ENCODE results near the gene CPXM1. TPM values are rescaled to one million over a fixed set of nuclear protein-coding genes. Genes with fewer than 3 reads are reported as not detected.
A peak's percentile ranks its signal among the peaks of the same experiment; 100 is the strongest.

CPXM1 gene
- polyA plus RNA-seq, 1 donor, result 28.6 TPM

GRCh38 chr20:2756056-2756611 is 44.3 kb downstream of the CPXM1 start:
- Histone ChIP-seq H3K4me3 (ENCODE audit: low read length) (no peak overlapping the region), H3K4me1 (ENCODE audit: control insufficient read depth, insufficient read depth, low read length) (peaks cover 13% of the 10 kb centered on the region), H3K36me3 (ENCODE audit: control insufficient read depth, insufficient read depth, low read length) (no peaks in the 10 kb centered on the region), H3K27me3 (ENCODE audit: control insufficient read depth, insufficient read depth, low read length) (peaks cover 46% of the 10 kb centered on the region), H3K9me3 (ENCODE audit: control insufficient read depth, low read depth, low read length) (no peaks in the 10 kb centered on the region), H3K27ac (ENCODE audit: low read length) (no peak overlapping the region)
- no CpG with 5 or more reads among the region's 5 CpGs for WGBS (ENCODE audit: insufficient coverage, low lambda C conversion rate)
- DNase-seq, result no peak

- no peaks in the 10 kb centered on the region for H3K36me3 ChIP-seq (ENCODE audit: control insufficient read depth, insufficient read depth, low read length)
- H3K4me1 ChIP-seq (ENCODE audit: control insufficient read depth, insufficient read depth, low read length), result peaks cover 13% of the 10 kb centered on the region
- peaks cover 52% of the 10 kb centered on the region for H3K27me3 ChIP-seq (ENCODE audit: control insufficient read depth, insufficient read depth, low read length)
- no CpG with 5 or more reads among the region's 18 CpGs for WGBS (ENCODE audit: insufficient coverage, low lambda C conversion rate)
- H3K4me3 ChIP-seq (ENCODE audit: low read length), result no peak overlapping the region
- H3K27ac ChIP-seq (ENCODE audit: low read length), result no peak overlapping the region
- no peak for DNase-seq
- H3K9me3 ChIP-seq (ENCODE audit: control insufficient read depth, low read depth, low read length), result no peaks in the 10 kb centered on the region
These were observed 44.9 kb downstream of the CPXM1 start for GRCh38 chr20:2755451-2756055.

- H3K36me3 ChIP-seq (ENCODE audit: control insufficient read depth, insufficient read depth, low read length), result no peaks in the 10 kb centered on the region
- H3K27me3 ChIP-seq (ENCODE audit: control insufficient read depth, insufficient read depth, low read length), result peaks cover 63% of the 10 kb centered on the region
- DNase-seq, result no peak
- no peak overlapping the region for H3K4me3 ChIP-seq (ENCODE audit: low read length)
- WGBS (ENCODE audit: insufficient coverage, low lambda C conversion rate), result no CpG with 5 or more reads among the region's 2 CpGs
- no peak overlapping the region for H3K27ac ChIP-seq (ENCODE audit: low read length)
- H3K9me3 ChIP-seq (ENCODE audit: control insufficient read depth, low read depth, low read length), result no peaks in the 10 kb centered on the region
- peaks cover 16% of the 10 kb centered on the region for H3K4me1 ChIP-seq (ENCODE audit: control insufficient read depth, insufficient read depth, low read length)
These were observed 46.0 kb downstream of the CPXM1 start for GRCh38 chr20:2754424-2754823.

GRCh38 chr20:2753461-2754040 is 46.9 kb downstream of the CPXM1 start:
- Histone ChIP-seq H3K27ac (ENCODE audit: low read length) (no peak overlapping the region), H3K27me3 (ENCODE audit: control insufficient read depth, insufficient read depth, low read length) (peaks cover 72% of the 10 kb centered on the region), H3K4me1 (ENCODE audit: control insufficient read depth, insufficient read depth, low read length) (peaks cover 16% of the 10 kb centered on the region), H3K9me3 (ENCODE audit: control insufficient read depth, low read depth, low read length) (no peaks in the 10 kb centered on the region), H3K4me3 (ENCODE audit: low read length) (no peak overlapping the region), H3K36me3 (ENCODE audit: control insufficient read depth, insufficient read depth, low read length) (no peaks in the 10 kb centered on the region)
- no peak for DNase-seq
- WGBS (ENCODE audit: insufficient coverage, low lambda C conversion rate), result no CpG with 5 or more reads among the region's 6 CpGs

GRCh38 chr20:2752567-2753460 is 47.6 kb downstream of the CPXM1 start:
- H3K27ac ChIP-seq (ENCODE audit: low read length), result no peak overlapping the region
- H3K9me3 ChIP-seq (ENCODE audit: control insufficient read depth, low read depth, low read length), result no peaks in the 10 kb centered on the region
- no CpG with 5 or more reads among the region's 47 CpGs for WGBS (ENCODE audit: insufficient coverage, low lambda C conversion rate)
- H3K4me1 ChIP-seq (ENCODE audit: control insufficient read depth, insufficient read depth, low read length), result peaks cover 16% of the 10 kb centered on the region
- DNase-seq, result peak in 1 of 2 donors; percentile 23
- peak overlapping the region; percentile 16 for H3K4me3 ChIP-seq (ENCODE audit: low read length)
- peaks cover 79% of the 10 kb centered on the region for H3K27me3 ChIP-seq (ENCODE audit: control insufficient read depth, insufficient read depth, low read length)
- H3K36me3 ChIP-seq (ENCODE audit: control insufficient read depth, insufficient read depth, low read length), result no peaks in the 10 kb centered on the region

- WGBS (ENCODE audit: insufficient coverage, low lambda C conversion rate), result no CpG with 5 or more reads among the region's 93 CpGs
- Histone ChIP-seq H3K27me3 (ENCODE audit: control insufficient read depth, insufficient read depth, low read length) (peaks cover 87% of the 10 kb centered on the region), H3K4me1 (ENCODE audit: control insufficient read depth, insufficient read depth, low read length) (peaks cover 16% of the 10 kb centered on the region), H3K27ac (ENCODE audit: low read length) (no peak overlapping the region), H3K4me3 (ENCODE audit: low read length) (peak overlapping the region; percentile 16), H3K9me3 (ENCODE audit: control insufficient read depth, low read depth, low read length) (no peaks in the 10 kb centered on the region), H3K36me3 (ENCODE audit: control insufficient read depth, insufficient read depth, low read length) (no peaks in the 10 kb centered on the region)
- peak in 1 of 2 donors; percentile 37 for DNase-seq
These were observed 48.4 kb downstream of the CPXM1 start for GRCh38 chr20:2751878-2752566.

GRCh38 chr20:2751347-2751877 is 49.0 kb downstream of the CPXM1 start:
- WGBS (ENCODE audit: insufficient coverage, low lambda C conversion rate), result no CpG with 5 or more reads among the region's 26 CpGs
- H3K9me3 ChIP-seq (ENCODE audit: control insufficient read depth, low read depth, low read length), result no peaks in the 10 kb centered on the region
- no peak overlapping the region for H3K27ac ChIP-seq (ENCODE audit: low read length)
- peak in 1 of 2 donors; percentile 22 for DNase-seq
- H3K4me1 ChIP-seq (ENCODE audit: control insufficient read depth, insufficient read depth, low read length), result peaks cover 16% of the 10 kb centered on the region
- peaks cover 87% of the 10 kb centered on the region for H3K27me3 ChIP-seq (ENCODE audit: control insufficient read depth, insufficient read depth, low read length)
- no peaks in the 10 kb centered on the region for H3K36me3 ChIP-seq (ENCODE audit: control insufficient read depth, insufficient read depth, low read length)
- H3K4me3 ChIP-seq (ENCODE audit: low read length), result no peak overlapping the region

- no CpG with 5 or more reads among the region's 34 CpGs for WGBS (ENCODE audit: insufficient coverage, low lambda C conversion rate)
- H3K36me3 ChIP-seq (ENCODE audit: control insufficient read depth, insufficient read depth, low read length), result no peaks in the 10 kb centered on the region
- no peak overlapping the region for H3K27ac ChIP-seq (ENCODE audit: low read length)
- DNase-seq, result peak in 1 of 2 donors; percentile 51
- H3K4me3 ChIP-seq (ENCODE audit: low read length), result no peak overlapping the region
- H3K4me1 ChIP-seq (ENCODE audit: control insufficient read depth, insufficient read depth, low read length), result peaks cover 16% of the 10 kb centered on the region
- peaks cover 84% of the 10 kb centered on the region for H3K27me3 ChIP-seq (ENCODE audit: control insufficient read depth, insufficient read depth, low read length)
- H3K9me3 ChIP-seq (ENCODE audit: control insufficient read depth, low read depth, low read length), result no peaks in the 10 kb centered on the region
These were observed 49.8 kb downstream of the CPXM1 start for GRCh38 chr20:2750491-2751251.

- Histone ChIP-seq H3K4me1 (ENCODE audit: control insufficient read depth, insufficient read depth, low read length) (peaks cover 16% of the 10 kb centered on the region), H3K27me3 (ENCODE audit: control insufficient read depth, insufficient read depth, low read length) (peaks cover 78% of the 10 kb centered on the region), H3K36me3 (ENCODE audit: control insufficient read depth, insufficient read depth, low read length) (no peaks in the 10 kb centered on the region), H3K9me3 (ENCODE audit: control insufficient read depth, low read depth, low read length) (no peaks in the 10 kb centered on the region), H3K4me3 (ENCODE audit: low read length) (no peak overlapping the region), H3K27ac (ENCODE audit: low read length) (no peak overlapping the region)
- DNase-seq, result peak in 1 of 2 donors; percentile 57
- WGBS (ENCODE audit: insufficient coverage, low lambda C conversion rate), result no CpG with 5 or more reads among the region's 30 CpGs
These were observed 50.4 kb downstream of the CPXM1 start for GRCh38 chr20:2749951-2750490.

All from large intestine (tissue), 3 donors.